Measurements from ENCODE around the gene SLC25A36. TPM values are rescaled to one million over a fixed set of nuclear protein-coding genes. Genes with fewer than 3 reads are reported as not detected.
A peak's percentile ranks its signal among the peaks of the same experiment; 100 is the strongest.

The SLC25A36 gene
- total and polyA plus RNA-seq, 2 experiments from 2014 or later = 45.1 to 61.5 TPM

GRCh38 chr3:140954576-140954975, 12.9 kb downstream of the SLC25A36 start:
- Histone ChIP-seq H3K4me3 (no peak overlapping the region), H3K4me2 (ENCODE audit: unreplicated experiment) (no peak overlapping the region), H3K27me3 (replicated peaks; ENCODE audit: insufficient read depth) (no peaks in the 10 kb centered on the region), H3K27ac (no peak overlapping the region), H3K36me3 (ENCODE audit: low read depth) (no peaks in the 10 kb centered on the region; the same call in 1 of the 2 replicates), H3K4me1 (ENCODE audit: insufficient read depth) (peaks cover 16% of the 10 kb centered on the region), H3K9ac (no peak overlapping the region), H3K79me2 (ENCODE audit: insufficient read depth) (peaks cover 96% of the 10 kb centered on the region), H3K9me3 (ENCODE audit: low read depth) (no peaks in the 10 kb centered on the region), H3K9me2 (ENCODE audit: insufficient read depth) (no peaks in the 10 kb centered on the region), H2AFZ (no peak overlapping the region), H4K20me1 (ENCODE audit: insufficient read depth) (peaks cover 31% of the 10 kb centered on the region; the same call in 1 of the 2 replicates), H3F3A (ENCODE audit: insufficient read depth) (0 out of 2 replicates have a peak, but pooled peaks cover 14% of the 10 kb centered on the region)
- DNase-seq = no peak
- TF ChIP-seq EZH2phosphoT487 (IDR thresholded peaks at IDR 0.05; ENCODE audit: insufficient read depth, low read depth) (no peak), EZH2 (IDR thresholded peaks at IDR 0.05; ENCODE audit: insufficient read depth, poor library complexity, severe bottlenecking) (no peak)
- in situ Hi-C loops (cut with MboI) = no loop called here
- WGBS, 2 experiments (ENCODE audit: low coverage in 1 of 2, low lambda C conversion rate in 2 of 2, missing lambda C conversion rate in 2 of 2) = 99 to 100% methylated on average over 2 of the region's 2 CpGs

DNA sequence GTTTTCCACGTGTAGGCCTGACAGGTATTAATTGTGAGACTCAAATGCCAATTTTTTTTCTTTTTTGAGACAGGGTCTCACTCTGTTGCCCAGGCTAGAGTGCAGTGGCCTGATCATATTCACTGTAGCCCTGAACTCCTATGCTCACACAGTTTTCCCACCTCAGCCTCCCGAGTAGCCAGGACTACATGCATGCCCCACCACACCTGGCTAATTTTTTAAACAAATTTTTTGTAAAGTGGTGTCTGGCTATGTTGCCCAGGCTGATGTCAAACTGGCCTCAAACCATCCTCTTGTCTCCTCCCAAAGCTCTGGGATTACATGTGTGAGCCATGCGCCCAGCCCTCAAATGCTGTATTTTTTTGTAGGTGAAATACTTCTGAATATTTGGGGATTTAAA, 14.0 kb downstream of the SLC25A36 start:
- Histone ChIP-seq H3K9me2 (ENCODE audit: insufficient read depth) (no peaks in the 10 kb centered on the region), H4K20me1 (ENCODE audit: insufficient read depth) (peaks cover 27% of the 10 kb centered on the region; the same call in 1 of the 2 replicates), H3K36me3 (ENCODE audit: low read depth) (peaks cover 2% of the 10 kb centered on the region), H3K27ac (no peak overlapping the region), H3F3A (ENCODE audit: insufficient read depth) (0 out of 2 replicates have a peak, but pooled peaks cover 14% of the 10 kb centered on the region), H2AFZ (no peak overlapping the region), H3K9me3 (ENCODE audit: low read depth) (no peaks in the 10 kb centered on the region), H3K4me3 (no peak overlapping the region), H3K4me2 (ENCODE audit: unreplicated experiment) (no peak overlapping the region), H3K27me3 (replicated peaks; ENCODE audit: insufficient read depth) (no peaks in the 10 kb centered on the region), H3K9ac (no peak overlapping the region), H3K4me1 (ENCODE audit: insufficient read depth) (peaks cover 16% of the 10 kb centered on the region), H3K79me2 (ENCODE audit: insufficient read depth) (peaks cover 92% of the 10 kb centered on the region)
- DNase-seq = no peak
- 77 to 90% methylated on average over 3 of the region's 3 CpGs for WGBS, 2 experiments (ENCODE audit: low coverage in 1 of 2, low lambda C conversion rate in 2 of 2, missing lambda C conversion rate in 2 of 2)
- TF ChIP-seq EZH2 (IDR thresholded peaks at IDR 0.05; ENCODE audit: insufficient read depth, poor library complexity, severe bottlenecking) (no peak), EZH2phosphoT487 (IDR thresholded peaks at IDR 0.05; ENCODE audit: insufficient read depth, low read depth) (no peak)
- in situ Hi-C loops (cut with MboI) = no loop called here

GRCh38 chr3:140956058-140956835, 14.6 kb downstream of the SLC25A36 start:
- Histone ChIP-seq H3K4me3 (no peak overlapping the region), H3K4me2 (ENCODE audit: unreplicated experiment) (no peak overlapping the region), H3K9me3 (ENCODE audit: low read depth) (no peaks in the 10 kb centered on the region), H4K20me1 (ENCODE audit: insufficient read depth) (peaks cover 24% of the 10 kb centered on the region; the same call in 1 of the 2 replicates), H3K27ac (no peak overlapping the region), H3K9ac (no peak overlapping the region), H3K36me3 (ENCODE audit: low read depth) (peaks cover 8% of the 10 kb centered on the region), H3F3A (ENCODE audit: insufficient read depth) (0 out of 2 replicates have a peak, but pooled peaks cover 14% of the 10 kb centered on the region), H3K4me1 (ENCODE audit: insufficient read depth) (peaks cover 16% of the 10 kb centered on the region), H2AFZ (no peak overlapping the region), H3K79me2 (ENCODE audit: insufficient read depth) (peaks cover 91% of the 10 kb centered on the region), H3K9me2 (ENCODE audit: insufficient read depth) (no peaks in the 10 kb centered on the region), H3K27me3 (replicated peaks; ENCODE audit: insufficient read depth) (no peaks in the 10 kb centered on the region)
- DNase-seq = no peak
- TF ChIP-seq EZH2 (IDR thresholded peaks at IDR 0.05; ENCODE audit: insufficient read depth, poor library complexity, severe bottlenecking) (no peak), EZH2phosphoT487 (IDR thresholded peaks at IDR 0.05; ENCODE audit: insufficient read depth, low read depth) (no peak)
- WGBS, 2 experiments (ENCODE audit: low coverage in 1 of 2, low lambda C conversion rate in 2 of 2, missing lambda C conversion rate in 2 of 2) = 86 to 87% methylated on average over 5 of the region's 5 CpGs
- in situ Hi-C loops (cut with MboI) = no loop called here

- no peaks in the 10 kb centered on the region for H3K9me3 ChIP-seq (ENCODE audit: low read depth)
- H3K27ac ChIP-seq = no peak overlapping the region
- in situ Hi-C loops (cut with MboI) = no loop called here
- H3K9ac ChIP-seq = no peak overlapping the region
- no peaks in the 10 kb centered on the region for H3K27me3 ChIP-seq (replicated peaks; ENCODE audit: insufficient read depth)
- H3K36me3 ChIP-seq (ENCODE audit: low read depth) = peaks cover 27% of the 10 kb centered on the region
- no peak overlapping the region for H3K4me2 ChIP-seq (ENCODE audit: unreplicated experiment)
- H3K9me2 ChIP-seq (ENCODE audit: insufficient read depth) = no peaks in the 10 kb centered on the region
- H3F3A ChIP-seq (ENCODE audit: insufficient read depth) = no peaks in the 10 kb centered on the region
- no peaks in the 10 kb centered on the region for H4K20me1 ChIP-seq (ENCODE audit: insufficient read depth)
- TF ChIP-seq EZH2phosphoT487 (IDR thresholded peaks at IDR 0.05; ENCODE audit: insufficient read depth, low read depth) (no peak), EZH2 (IDR thresholded peaks at IDR 0.05; ENCODE audit: insufficient read depth, poor library complexity, severe bottlenecking) (no peak)
- H3K4me3 ChIP-seq = no peak overlapping the region
- H2AFZ ChIP-seq = no peak overlapping the region
- no peaks in the 10 kb centered on the region for H3K4me1 ChIP-seq (ENCODE audit: insufficient read depth)
- DNase-seq = peak; percentile 59
- H3K79me2 ChIP-seq (ENCODE audit: insufficient read depth) = no peaks in the 10 kb centered on the region
Measured at GRCh38 chr3:140972833-140973232, 31.2 kb downstream of the SLC25A36 start.

Measured in GM23248 (cell line).